Right lobe of liver (tissue), 6 donors: ENCODE results near the gene SPATA18. TPM values are rescaled to one million over a fixed set of nuclear protein-coding genes. Genes with fewer than 3 reads are reported as not detected.

Experiments used
- ATAC-seq, 4 donors: fragments of 200-7000 bp; cut with Tn5 transposase; one replicate each; pipeline ENCODE4 v1.9.1; 2020; ENCODE audit warnings: mild to moderate bottlenecking in 4 of 4, moderate library complexity in 4 of 4
- DNase-seq, 3 donors: peaks; one replicate each; pipeline ENCODE4 v3.0.0-alpha.2; 2020
- H3K27ac ChIP-seq, 3 donors: fragments of 200-600 bp; one replicate each; pipeline ENCODE4 v1.8.0; 2022
- H3K27me3 ChIP-seq, 2 donors: fragments of 200-600 bp; one replicate each; pipeline ENCODE4 v1.8.0; 2022
- H3K36me3 ChIP-seq, 4 donors: fragments of 200-600 bp; sonication (generic) in 1 of 4; one replicate each; pipeline versions ENCODE4 v1.5.1 to v1.8.0; 2017 to 2022; ENCODE audit warnings: control low read depth in 1 of 4
- H3K4me1 ChIP-seq, 4 donors: fragments of 200-600 bp; sonication (generic) in 1 of 4; one replicate each; pipeline versions ENCODE4 v1.5.1 to v1.8.0; 2017 to 2022; ENCODE audit warnings: control low read depth in 1 of 4
- H3K4me3 ChIP-seq, 3 donors: fragments of 200-600 bp; one replicate each; pipeline ENCODE4 v1.8.0; 2022
- H3K9me3 ChIP-seq, 4 donors: fragments of 200-600 bp; sonication (generic) in 1 of 4; one replicate each; pipeline versions ENCODE4 v1.5.1 to v1.8.0; 2017 to 2022; ENCODE audit warnings: control low read depth in 1 of 4
- CTCF ChIP-seq, 4 donors: fragments of 200-600 bp in 3 of 4; fragments of 450-650 bp in 1 of 4; IDR thresholded peaks; one replicate each; pipeline versions ENCODE4 v1.5.1 to v1.8.0; 2016 to 2022; ENCODE audit warnings: antibody characterized with exemption in 4 of 4, mild to moderate bottlenecking in 2 of 4
- POLR2A ChIP-seq: fragments of 450-650 bp; IDR thresholded peaks from one replicate; pipeline ENCODE4 v1.6.1; 2017; ENCODE audit warnings: antibody characterized with exemption, mild to moderate bottlenecking
- WGBS: methylation state at CpG from one replicate; pipeline ENCODE4 v1.1.6; 2018; ENCODE audit warnings: low coverage, low lambda C conversion rate; ENCODE audit not compliant: insufficient coverage; ENCODE audit errors: missing lambda C conversion rate; 5-methylcytosine and 5-hydroxymethylcytosine counted together
- intact Hi-C, 2 donors: fragments of 100-400 bp; cut with DNase I; formaldehyde crosslinking; loops; one replicate each; pipeline versions ENCODE4 v1.11.2 to v1.14.1; 2022
- total RNA-seq, 6 experiments: library from RNA; depleted of rRNA in 2 of 6; stranded (reverse); fragments of >200 nt in 2 of 6; fragmentation: NEBNext Ultra II Directional in 3 of 6; extraction: Animal tissue kit (Norgen Biotek cat#: 25700) in 3 of 6; gene quantifications; one replicate each; pipeline versions ENCODE4 v1.1.0 to v1.2.4, GENCODE V29; 2016 to 2023
- donor health status: DM: no; HTN: yes; CAD: no.
- donor health status: DM: no; HTN: no; CAD: no.
- donor health status: DM: no; HTN: no; CAD: no.
- donor health status: DM: no; HTN: yes; CAD: no.
- donor health status: DM: no; HTN: yes; CAD: no.

Gene SPATA18
- total RNA-seq, 6 experiments from 2014 or later: 1.6 to 2.9 (median 2.3) TPM

GRCh38 chr4:52093466-52093865 lies 42.4 kb downstream of the SPATA18 start:
- Histone ChIP-seq H3K36me3 (no peaks in the 10 kb centered on the region), H3K4me3 (no peak overlapping the region), H3K27me3 (no peaks in the 10 kb centered on the region), H3K27ac (no peak overlapping the region), H3K4me1 (no peaks in the 10 kb centered on the region), H3K9me3 (no peaks in the 10 kb centered on the region)
- no peak for DNase-seq
- intact Hi-C loops: no loop called here
- WGBS: 82% methylated on average over 1 of the region's 1 CpG
- no peak for TF ChIP-seq POLR2A
- TF ChIP-seq CTCF (IDR thresholded peaks at IDR 0.05): no peak
- ATAC-seq: no peak

GRCh38 chr4:52094376-52095145 lies 43.5 kb downstream of the SPATA18 start:
- no peak for ATAC-seq
- Histone ChIP-seq H3K4me3 (no peak overlapping the region), H3K4me1 (no peaks in the 10 kb centered on the region), H3K27me3 (no peaks in the 10 kb centered on the region), H3K27ac (no peak overlapping the region), H3K9me3 (no peaks in the 10 kb centered on the region), H3K36me3 (no peaks in the 10 kb centered on the region)
- TF ChIP-seq CTCF (IDR thresholded peaks at IDR 0.05): no peak
- TF ChIP-seq POLR2A: no peak
- DNase-seq: no peak
- intact Hi-C loops: no loop called here
- WGBS: 76% methylated on average over 8 of the region's 8 CpGs

GRCh38 chr4:52095374-52095773 lies 44.3 kb downstream of the SPATA18 start:
- H3K4me3 ChIP-seq: no peak overlapping the region
- no peaks in the 10 kb centered on the region for H3K27me3 ChIP-seq
- no peak for TF ChIP-seq POLR2A
- no peak for TF ChIP-seq CTCF (IDR thresholded peaks at IDR 0.05)
- no peak for ATAC-seq
- no peaks in the 10 kb centered on the region for H3K4me1 ChIP-seq
- intact Hi-C loops: no loop called here
- H3K27ac ChIP-seq: no peak overlapping the region
- H3K9me3 ChIP-seq: no peaks in the 10 kb centered on the region
- H3K36me3 ChIP-seq: no peaks in the 10 kb centered on the region
- 44% methylated on average over 1 of the region's 1 CpG for WGBS
- no peak for DNase-seq

GRCh38 chr4:52096048-52096447 lies 44.9 kb downstream of the SPATA18 start:
- intact Hi-C loops: no loop called here
- TF ChIP-seq POLR2A (no peak), CTCF (IDR thresholded peaks at IDR 0.05) (no peak)
- ATAC-seq: no peak
- Histone ChIP-seq H3K4me1 (no peaks in the 10 kb centered on the region), H3K36me3 (no peaks in the 10 kb centered on the region), H3K27me3 (no peaks in the 10 kb centered on the region), H3K4me3 (no peak overlapping the region), H3K9me3 (no peaks in the 10 kb centered on the region), H3K27ac (no peak overlapping the region)
- DNase-seq: no peak

GRCh38 chr4:52098618-52099017 lies 47.5 kb downstream of the SPATA18 start:
- TF ChIP-seq POLR2A (no peak), CTCF (IDR thresholded peaks at IDR 0.05) (no peak)
- intact Hi-C loops: no loop called here
- WGBS: 86% methylated on average over 1 of the region's 1 CpG
- Histone ChIP-seq H3K4me3 (no peak overlapping the region), H3K4me1 (no peaks in the 10 kb centered on the region), H3K36me3 (no peaks in the 10 kb centered on the region), H3K27ac (no peak overlapping the region), H3K27me3 (no peaks in the 10 kb centered on the region), H3K9me3 (no peaks in the 10 kb centered on the region)
- no peak for DNase-seq
- ATAC-seq: no peak
